SK-N-SH (cell line): Measurements from ENCODE around the gene LDB2.

ENCODE experiments used
- FOXJ3 ChIP-seq: sonication (generic); formaldehyde crosslinking; IDR thresholded peaks from 2 replicates; pipeline ENCODE4 v1.5.1; 2020; ENCODE audit warnings: mild to moderate bottlenecking, missing genetic modification reagents
- GABPA ChIP-seq: IDR thresholded peaks from 2 replicates; pipeline ENCODE4 v1.4.0; 2012; ENCODE audit warnings: low read depth, mild to moderate bottlenecking
- NRF1 ChIP-seq: IDR thresholded peaks from 2 replicates; pipeline ENCODE4 v1.6.1; 2012; ENCODE audit warnings: low read depth, mild to moderate bottlenecking, low read length
- POLR2AphosphoS5 ChIP-seq: IDR thresholded peaks from 2 replicates; pipeline ENCODE4 v1.6.1; 2012; ENCODE audit warnings: low read depth, low read length
- TF ChIP-seq, protein P1 (sequence below): fragments of 200-600 bp; sonication (generic); IDR thresholded peaks from 2 replicates; pipeline ENCODE4 v1.6.1; 2017; ENCODE audit warnings: antibody characterized with exemption, mild to moderate bottlenecking, moderate library complexity
- TF ChIP-seq, protein P2 (sequence below): IDR thresholded peaks from 2 replicates; pipeline ENCODE4 v1.4.0; 2012; ENCODE audit warnings: low read depth

DNA sequence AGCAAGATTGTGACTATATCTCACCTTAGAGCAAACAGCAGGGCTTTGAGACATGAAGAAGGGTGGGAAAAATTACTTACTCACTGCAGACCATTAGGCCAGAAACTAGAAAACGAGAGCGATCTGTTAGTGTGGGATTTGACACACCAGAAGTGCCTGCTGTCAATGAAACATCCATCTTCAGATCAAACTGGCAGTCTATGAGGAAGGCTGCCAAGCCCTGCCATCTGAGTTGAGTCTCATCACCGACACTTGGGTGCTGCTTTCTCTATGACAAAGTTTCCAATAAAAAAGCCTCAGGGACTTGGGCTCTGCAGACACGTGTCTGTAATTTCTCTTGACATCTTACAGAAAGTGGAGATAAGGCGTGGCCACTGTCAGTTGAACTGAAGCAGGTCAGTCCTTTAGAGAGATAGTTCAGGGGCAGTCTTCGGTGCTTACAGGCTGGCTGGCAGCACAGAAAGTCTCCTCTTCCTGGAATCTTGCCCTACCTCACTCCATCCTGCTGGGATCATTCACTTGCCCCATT, 40.1 kb upstream of the LDB2 start:
- TF ChIP-seq, protein P1, sequence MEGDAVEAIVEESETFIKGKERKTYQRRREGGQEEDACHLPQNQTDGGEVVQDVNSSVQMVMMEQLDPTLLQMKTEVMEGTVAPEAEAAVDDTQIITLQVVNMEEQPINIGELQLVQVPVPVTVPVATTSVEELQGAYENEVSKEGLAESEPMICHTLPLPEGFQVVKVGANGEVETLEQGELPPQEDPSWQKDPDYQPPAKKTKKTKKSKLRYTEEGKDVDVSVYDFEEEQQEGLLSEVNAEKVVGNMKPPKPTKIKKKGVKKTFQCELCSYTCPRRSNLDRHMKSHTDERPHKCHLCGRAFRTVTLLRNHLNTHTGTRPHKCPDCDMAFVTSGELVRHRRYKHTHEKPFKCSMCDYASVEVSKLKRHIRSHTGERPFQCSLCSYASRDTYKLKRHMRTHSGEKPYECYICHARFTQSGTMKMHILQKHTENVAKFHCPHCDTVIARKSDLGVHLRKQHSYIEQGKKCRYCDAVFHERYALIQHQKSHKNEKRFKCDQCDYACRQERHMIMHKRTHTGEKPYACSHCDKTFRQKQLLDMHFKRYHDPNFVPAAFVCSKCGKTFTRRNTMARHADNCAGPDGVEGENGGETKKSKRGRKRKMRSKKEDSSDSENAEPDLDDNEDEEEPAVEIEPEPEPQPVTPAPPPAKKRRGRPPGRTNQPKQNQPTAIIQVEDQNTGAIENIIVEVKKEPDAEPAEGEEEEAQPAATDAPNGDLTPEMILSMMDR = no peak
- TF ChIP-seq FOXJ3 (CRISPR knock-in tag) (no peak), POLR2AphosphoS5 (no peak), GABPA (no peak), NRF1 (no peak)
- TF ChIP-seq, protein P2, sequence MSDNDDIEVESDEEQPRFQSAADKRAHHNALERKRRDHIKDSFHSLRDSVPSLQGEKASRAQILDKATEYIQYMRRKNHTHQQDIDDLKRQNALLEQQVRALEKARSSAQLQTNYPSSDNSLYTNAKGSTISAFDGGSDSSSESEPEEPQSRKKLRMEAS = no peak
